ENCODE data around the gene SUMO3. TPM values are rescaled to one million over a fixed set of nuclear protein-coding genes. Genes with fewer than 3 reads are reported as not detected.

Gene SUMO3
- total RNA-seq: 103 and 131 TPM in 2 replicates

- no peak for TF ChIP-seq CTCF (IDR thresholded peaks at IDR 0.05; ENCODE audit: insufficient read depth, low read length, severe bottlenecking)
- DNase-seq (ENCODE audit: low read depth): peak; percentile 31
- FAIRE-seq: no peak
- peaks cover 3% of the 10 kb centered on the region for H3K36me3 ChIP-seq (ENCODE audit: control insufficient read depth, insufficient read depth, low read length)
- peak within 1 kb of the TSS; percentile 61 for H3K4me3 ChIP-seq (ENCODE audit: low read depth, low read length)
- no peaks in the 10 kb centered on the region for H3K27me3 ChIP-seq (ENCODE audit: control insufficient read depth, insufficient read depth, low read length)
Observed at GRCh38 chr21:44817914-44818639, at the start of gene SUMO3. Gene SUMO3 (minus strand): TSS chr21:44818062. CDS start chr21:44817968, 94 bp downstream.

GRCh38 chr21:44867464-44867863 is 49.6 kb upstream of the SUMO3 start:
- H3K4me3 ChIP-seq (ENCODE audit: low read depth, low read length): no peak overlapping the region
- peaks cover 14% of the 10 kb centered on the region for H3K36me3 ChIP-seq (ENCODE audit: control insufficient read depth, insufficient read depth, low read length)
- DNase-seq (ENCODE audit: low read depth) (no peak), FAIRE-seq (no peak)
- TF ChIP-seq CTCF (IDR thresholded peaks at IDR 0.05; ENCODE audit: insufficient read depth, low read length, severe bottlenecking): no peak
- no peaks in the 10 kb centered on the region for H3K27me3 ChIP-seq (ENCODE audit: control insufficient read depth, insufficient read depth, low read length)

- FAIRE-seq: no peak
- H3K4me3 ChIP-seq (ENCODE audit: low read depth, low read length): no peak overlapping the region
- no peak for DNase-seq (ENCODE audit: low read depth)
- H3K36me3 ChIP-seq (ENCODE audit: control insufficient read depth, insufficient read depth, low read length): peaks cover 16% of the 10 kb centered on the region
- TF ChIP-seq CTCF (IDR thresholded peaks at IDR 0.05; ENCODE audit: insufficient read depth, low read length, severe bottlenecking): no peak
- H3K27me3 ChIP-seq (ENCODE audit: control insufficient read depth, insufficient read depth, low read length): no peaks in the 10 kb centered on the region
Observed at GRCh38 chr21:44866780-44867179, 48.9 kb upstream of the SUMO3 start.

- FAIRE-seq (no peak), DNase-seq (ENCODE audit: low read depth) (no peak)
- Histone ChIP-seq H3K4me3 (ENCODE audit: low read depth, low read length) (no peak overlapping the region), H3K36me3 (ENCODE audit: control insufficient read depth, insufficient read depth, low read length) (peaks cover 23% of the 10 kb centered on the region), H3K27me3 (ENCODE audit: control insufficient read depth, insufficient read depth, low read length) (no peaks in the 10 kb centered on the region)
- TF ChIP-seq CTCF (IDR thresholded peaks at IDR 0.05; ENCODE audit: insufficient read depth, low read length, severe bottlenecking): no peak
Observed at GRCh38 chr21:44865561-44866280, 47.9 kb upstream of the SUMO3 start.

GRCh38 chr21:44862869-44863685 is 45.2 kb upstream of the SUMO3 start:
- no peak for TF ChIP-seq CTCF (IDR thresholded peaks at IDR 0.05; ENCODE audit: insufficient read depth, low read length, severe bottlenecking)
- Histone ChIP-seq H3K27me3 (ENCODE audit: control insufficient read depth, insufficient read depth, low read length) (no peaks in the 10 kb centered on the region), H3K4me3 (ENCODE audit: low read depth, low read length) (no peak overlapping the region), H3K36me3 (ENCODE audit: control insufficient read depth, insufficient read depth, low read length) (peaks cover 28% of the 10 kb centered on the region)
- FAIRE-seq (no peak), DNase-seq (ENCODE audit: low read depth) (no peak)
